ENCODE measurements around the gene PAOX.

- TF ChIP-seq POLR2A (IDR thresholded peaks at IDR 0.05; ENCODE audit: low read depth, low read length) (no peak), CHD1 (IDR thresholded peaks at IDR 0.05; ENCODE audit: low read depth, low read length) (no peak), CTCF (conservative IDR thresholded peaks at IDR 0.05; ENCODE audit: low read depth, low read length) (no peak), FOS (IDR thresholded peaks at IDR 0.05; ENCODE audit: low read depth, low read length) (no peak), USF2 (IDR thresholded peaks at IDR 0.05; ENCODE audit: low read depth, low read length) (no peak), MXI1 (IDR thresholded peaks at IDR 0.05; ENCODE audit: borderline replicate concordance, low read depth, low read length) (no peak), RFX5 (IDR thresholded peaks at IDR 0.05; ENCODE audit: low read depth, low read length) (no peak), RAD21 (IDR thresholded peaks at IDR 0.05; ENCODE audit: low read length) (no peak)
These were observed 40.7 kb upstream of the PAOX start for GRCh38 chr10:133338080-133339071.
